ENCODE data around the gene STAG2.

Gene STAG2

GRCh38 chrX:123976706-123977316 lies 15.3 kb downstream of the STAG2 start:
- DNase-seq: peak in 1 of 2 experiments; percentile 2

GRCh38 chrX:123983240-123983639 lies 21.7 kb downstream of the STAG2 start:
- DNase-seq: no peak

- DNase-seq: no peak
Measured at GRCh38 chrX:123986377-123986776, 24.9 kb downstream of the STAG2 start.

GRCh38 chrX:123988423-123989111 lies 27.1 kb downstream of the STAG2 start:
- peak; percentile 26 to 44 for DNase-seq

- no peak for DNase-seq
Measured at GRCh38 chrX:123989235-123989634, 27.7 kb downstream of the STAG2 start.

GRCh38 chrX:123990169-123990568 lies 28.7 kb downstream of the STAG2 start:
- no peak for DNase-seq

- no peak for DNase-seq
Measured at GRCh38 chrX:123990602-123991001, 29.1 kb downstream of the STAG2 start.

- no peak for DNase-seq
Measured at GRCh38 chrX:123993326-123993725, 31.8 kb downstream of the STAG2 start.

- DNase-seq: no peak
Measured at GRCh38 chrX:123993904-123994635, 32.6 kb downstream of the STAG2 start.

- no peak for DNase-seq
Measured at GRCh38 chrX:123994730-123995129, 33.2 kb downstream of the STAG2 start.

- DNase-seq: no peak
Measured at GRCh38 chrX:124001581-124001980, 40.1 kb downstream of the STAG2 start.

GRCh38 chrX:124005228-124005627 lies 43.7 kb downstream of the STAG2 start:
- DNase-seq: no peak

- DNase-seq: no peak
Measured at GRCh38 chrX:124010157-124010556, 48.7 kb downstream of the STAG2 start.

GRCh38 chrX:124010566-124010965 lies 49.1 kb downstream of the STAG2 start:
- DNase-seq: no peak

- no peak for DNase-seq
Measured at GRCh38 chrX:124015721-124016120, 54.2 kb downstream of the STAG2 start.

- DNase-seq: no peak
Measured at GRCh38 chrX:124016825-124017224, 55.3 kb downstream of the STAG2 start.

- no peak for DNase-seq
Measured at GRCh38 chrX:124018023-124018422, 56.5 kb downstream of the STAG2 start.

- DNase-seq: no peak
Measured at GRCh38 chrX:124023838-124024238, 62.3 kb downstream of the STAG2 start.

- DNase-seq: no peak
Measured at GRCh38 chrX:124026529-124026928, 65.0 kb downstream of the STAG2 start.

- DNase-seq: no peak
Measured at GRCh38 chrX:124028182-124028581, 66.7 kb downstream of the STAG2 start.

- DNase-seq: peak in 1 of 2 experiments; percentile 5
Measured at GRCh38 chrX:124030520-124030919, 69.0 kb downstream of the STAG2 start.

GRCh38 chrX:124033821-124034220 lies 72.3 kb downstream of the STAG2 start:
- DNase-seq: no peak

- DNase-seq: no peak
Measured at GRCh38 chrX:124035657-124036056, 74.2 kb downstream of the STAG2 start.

- DNase-seq: no peak
Measured at GRCh38 chrX:124042042-124042441, 80.5 kb downstream of the STAG2 start.
